ENCODE results near the gene ADGRL3.

GRCh38 chr4:61312526-61312925, 112.4 kb downstream of the ADGRL3 start:
- no peak for TF ChIP-seq CTCF (conservative IDR thresholded peaks at IDR 0.05)
- TF ChIP-seq ZFX (IDR thresholded peaks at IDR 0.05): no peak
